IPS DF 4.7 (cell line): ENCODE data around the gene NOL4L.

Source experiments
- DNase-seq: peaks from one replicate; pipeline ENCODE4 v3.0.0-alpha.2; 2013; ENCODE audit warnings: low spot score; ENCODE audit errors: extremely low read depth

NOL4L gene

DNA sequence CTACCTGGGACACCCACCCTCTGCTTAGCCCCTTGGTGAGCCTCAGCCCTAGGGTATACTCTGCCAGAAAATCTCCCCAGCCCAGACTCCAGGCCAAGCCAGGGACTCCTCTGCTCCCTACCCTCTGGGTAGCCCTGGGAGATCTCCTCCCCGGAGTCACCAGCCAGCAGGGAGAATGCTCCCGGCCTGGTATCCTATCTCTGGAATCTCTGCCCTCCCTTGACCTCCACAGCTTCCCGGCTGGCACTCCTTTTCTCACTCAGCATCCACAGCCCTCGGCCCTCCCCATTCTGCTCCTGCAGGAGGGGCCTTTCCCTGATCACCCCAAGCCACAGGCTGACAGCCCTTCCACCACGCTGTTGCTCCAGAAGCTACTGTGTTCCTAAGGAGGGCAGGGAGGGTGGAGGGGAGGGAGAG lies 22.6 kb downstream of the NOL4L start:
- DNase-seq: no peak

DNA sequence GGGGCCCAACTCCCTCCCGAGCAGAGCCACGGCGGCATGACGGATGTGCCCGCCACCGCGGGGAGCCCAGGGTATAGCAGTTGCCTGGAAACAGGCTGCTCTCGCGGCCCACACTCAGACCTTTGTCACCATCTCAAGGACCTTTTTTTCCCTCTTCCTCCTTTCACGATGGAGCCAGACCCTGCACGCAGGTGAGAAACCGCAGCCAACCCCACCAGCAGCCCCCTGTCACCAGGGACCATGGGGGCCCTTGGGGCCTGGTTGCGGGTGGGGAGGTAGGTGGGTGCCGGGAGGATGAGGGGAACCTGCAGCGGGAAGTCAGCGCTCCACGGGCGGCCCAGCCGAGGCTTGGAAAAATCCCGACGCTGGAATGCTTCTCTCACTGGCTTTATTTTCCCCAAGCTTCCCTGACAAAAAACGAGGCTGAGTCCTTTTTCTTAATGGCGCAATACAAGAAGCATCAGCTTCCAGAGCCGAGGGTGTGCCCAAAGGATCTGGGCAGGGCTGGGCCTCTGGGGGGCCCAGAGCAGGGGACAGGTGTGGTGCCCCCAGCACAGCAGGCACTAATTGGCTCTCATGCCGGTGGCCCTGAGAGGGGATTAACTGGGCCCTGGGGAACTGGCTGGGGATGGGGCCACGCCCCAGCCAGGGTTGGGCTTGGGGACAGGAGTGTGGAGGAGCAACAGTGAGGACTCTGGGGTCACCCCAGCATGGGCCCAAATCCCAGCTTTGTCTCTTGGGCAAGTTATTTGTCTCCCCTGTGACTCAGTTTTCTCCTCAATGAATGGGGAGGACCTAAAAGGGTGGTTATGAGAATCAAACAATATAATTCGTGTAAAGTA lies 23.9 kb downstream of the NOL4L start:
- DNase-seq: no peak

DNA sequence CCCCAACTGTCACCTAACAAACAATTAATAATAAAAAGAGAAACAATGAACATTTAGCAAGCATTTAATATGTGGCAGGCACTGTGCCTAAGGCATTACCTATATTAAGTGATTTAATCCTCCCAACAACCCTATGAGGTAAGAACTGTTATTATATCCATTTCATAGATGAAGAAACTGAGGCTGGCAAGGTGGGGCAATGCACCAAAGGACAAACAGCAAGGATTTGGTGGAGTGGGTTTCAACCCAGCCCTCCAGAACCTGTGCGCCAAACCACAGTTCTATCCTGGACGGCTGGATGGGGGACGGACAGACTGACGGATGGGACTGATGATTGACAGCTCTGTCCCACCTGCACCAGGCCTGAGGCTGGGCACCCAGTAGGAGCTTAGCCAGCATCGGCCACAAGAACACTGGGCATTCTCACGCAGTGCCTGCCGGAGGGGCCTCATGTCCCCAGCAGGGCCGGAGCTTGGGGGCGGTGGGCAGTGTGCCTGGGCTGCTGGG lies 24.6 kb downstream of the NOL4L start:
- DNase-seq: no peak

DNA sequence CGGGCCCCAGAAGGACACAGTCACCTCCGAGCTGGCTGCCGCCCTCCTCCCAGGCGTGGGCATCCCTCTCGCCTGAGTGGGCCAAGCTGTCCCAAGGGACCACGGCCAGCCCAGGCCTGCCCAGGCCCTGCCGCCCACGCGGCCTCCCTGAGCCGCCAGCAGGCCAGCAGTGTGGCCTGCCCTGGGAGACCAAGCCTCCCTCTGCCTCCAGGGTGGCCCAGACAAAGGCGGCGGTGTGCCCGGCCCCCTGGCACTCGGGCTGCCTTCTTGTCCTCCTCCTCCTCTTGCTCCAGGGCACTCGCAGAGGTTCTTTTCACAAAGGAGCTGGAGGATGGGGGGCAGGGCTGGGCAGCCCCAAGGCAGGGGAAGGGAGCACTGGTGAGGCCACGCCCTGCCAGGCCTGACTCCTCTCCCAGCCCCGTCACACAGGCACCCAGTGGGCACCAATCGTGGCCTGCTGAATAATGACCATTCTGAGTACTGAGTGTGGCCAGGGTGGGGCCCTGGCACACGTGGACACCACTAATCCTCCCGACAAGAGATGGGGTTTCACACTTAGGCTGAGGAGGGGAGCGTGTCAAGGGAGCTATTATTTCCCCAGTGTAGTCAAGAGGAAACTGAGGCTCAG lies 25.3 kb downstream of the NOL4L start:
- no peak for DNase-seq

DNA sequence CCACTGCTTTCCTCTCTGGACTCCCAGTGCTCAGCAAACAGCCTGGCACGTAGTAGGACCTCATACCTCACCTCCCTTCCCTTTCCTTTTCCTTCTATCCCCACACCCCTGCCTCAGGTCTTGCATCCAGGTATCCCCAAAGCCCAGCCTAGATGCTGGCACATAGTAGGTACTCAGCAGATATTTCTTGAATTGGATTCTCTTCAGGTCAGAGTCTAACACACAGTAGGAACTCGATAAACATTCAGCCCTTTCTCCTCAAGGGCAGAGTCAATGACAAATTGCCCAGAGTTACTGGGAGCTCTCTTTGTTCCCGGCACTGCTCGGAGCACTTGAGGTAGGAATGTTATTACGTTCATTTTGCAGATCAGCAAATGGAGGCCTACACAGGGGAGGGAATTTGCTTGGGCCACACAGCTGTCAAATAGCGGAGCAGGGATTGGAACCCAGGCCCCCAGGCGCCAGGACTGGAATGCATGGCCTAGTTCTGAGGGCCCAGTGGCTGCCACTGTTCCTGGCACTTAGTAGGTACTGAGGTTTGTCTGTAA lies 25.9 kb downstream of the NOL4L start:
- no peak for DNase-seq

DNA sequence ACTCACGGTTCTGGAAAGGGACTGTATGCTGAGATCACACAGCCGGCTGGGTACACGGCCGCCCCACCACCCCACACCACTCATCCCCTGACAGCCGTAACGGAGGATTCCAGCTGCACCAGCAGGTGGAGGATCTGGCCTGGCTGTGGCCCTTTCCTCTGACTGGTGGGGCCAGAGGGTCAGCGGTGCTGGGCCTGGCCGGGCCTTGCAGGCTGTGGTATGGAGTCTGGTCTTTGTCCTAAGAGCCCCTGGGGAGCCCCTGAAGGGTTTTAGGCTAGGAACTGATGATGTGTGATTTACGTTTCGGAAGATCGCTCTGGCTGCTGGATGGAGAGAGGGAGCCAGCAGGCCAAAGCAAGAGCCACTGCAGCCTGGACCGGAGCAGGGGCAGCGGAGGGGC lies 26.6 kb downstream of the NOL4L start:
- DNase-seq: no peak

DNA sequence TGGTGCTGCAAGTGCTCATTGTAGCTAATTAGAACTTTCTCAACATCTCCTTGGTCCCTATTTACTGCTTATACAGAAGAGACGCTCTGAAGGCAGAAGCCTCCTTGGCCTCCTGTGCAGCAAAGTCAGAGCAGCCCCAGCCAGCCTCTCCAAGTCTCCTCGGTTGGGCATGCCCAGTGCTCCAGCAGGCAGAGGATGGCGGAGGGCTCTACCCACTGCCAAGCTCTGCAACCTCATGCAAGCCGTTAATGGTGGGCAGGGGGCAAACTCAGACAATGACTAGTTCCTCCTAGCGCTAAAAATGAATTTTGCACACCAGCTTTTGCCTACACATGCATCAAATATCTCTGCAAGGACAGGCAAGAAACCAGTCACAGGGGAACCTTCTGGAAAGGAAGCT lies 27.8 kb downstream of the NOL4L start:
- DNase-seq: no peak

DNA sequence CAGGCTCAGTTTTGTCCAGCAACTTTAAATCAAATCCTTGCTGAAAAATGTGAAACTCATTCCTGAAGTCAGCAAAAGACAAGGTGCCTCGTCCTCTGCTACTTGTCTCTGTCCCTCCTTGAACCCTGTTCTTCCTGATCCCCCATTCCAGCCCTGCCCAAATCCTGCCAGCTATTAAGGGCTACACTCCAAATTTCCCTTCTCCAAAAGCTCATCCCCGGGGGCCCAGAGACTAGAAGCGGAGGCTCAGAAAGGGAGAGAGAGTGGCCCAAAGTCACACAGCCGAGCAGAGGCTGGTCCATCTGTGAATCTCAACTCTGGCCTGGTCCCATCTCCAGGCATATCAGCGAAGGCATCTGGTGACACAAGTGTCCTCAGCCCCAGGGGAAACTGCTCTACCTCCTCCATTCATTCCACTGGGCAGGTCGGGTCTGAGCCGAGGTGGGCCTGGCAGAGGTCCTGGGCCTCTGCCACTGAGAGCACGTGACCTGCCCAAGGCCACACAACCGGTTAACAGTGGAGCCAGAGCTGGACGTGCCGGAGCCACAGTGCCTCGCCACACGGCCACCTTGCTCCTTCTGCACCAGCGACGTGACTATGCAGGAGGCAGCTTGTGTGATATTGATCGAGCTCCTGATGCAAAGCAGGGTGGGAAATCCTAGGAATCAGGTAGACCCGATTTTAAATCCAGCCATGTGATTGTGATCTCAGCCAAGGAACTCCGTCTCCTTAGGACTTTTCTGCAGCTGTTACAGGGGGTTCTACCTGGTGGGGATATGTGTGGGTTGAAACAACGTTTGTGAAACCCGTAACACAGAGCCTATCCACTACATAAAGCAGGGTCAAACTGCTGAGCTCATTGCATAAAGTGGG lies 28.6 kb downstream of the NOL4L start:
- no peak for DNase-seq

DNA sequence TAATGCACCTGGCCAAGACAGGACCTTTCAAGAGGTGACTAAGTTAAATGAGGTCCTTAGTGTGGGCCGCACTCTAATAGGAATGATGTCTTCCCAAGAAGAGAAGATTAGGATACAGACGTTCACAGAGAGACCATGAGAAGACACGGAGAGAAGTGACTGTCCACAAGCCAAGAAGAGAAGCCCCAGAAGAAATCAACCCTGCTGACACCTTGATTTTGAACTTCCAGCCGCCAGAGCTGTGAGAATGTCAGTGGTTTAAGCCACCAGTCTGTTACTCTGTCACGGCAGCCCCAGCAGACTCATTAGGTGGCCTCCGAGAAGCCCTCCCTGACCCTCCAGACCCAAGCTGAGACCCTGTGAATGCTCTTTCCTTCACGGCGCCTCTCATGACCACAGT lies 29.5 kb downstream of the NOL4L start:
- no peak for DNase-seq

DNA sequence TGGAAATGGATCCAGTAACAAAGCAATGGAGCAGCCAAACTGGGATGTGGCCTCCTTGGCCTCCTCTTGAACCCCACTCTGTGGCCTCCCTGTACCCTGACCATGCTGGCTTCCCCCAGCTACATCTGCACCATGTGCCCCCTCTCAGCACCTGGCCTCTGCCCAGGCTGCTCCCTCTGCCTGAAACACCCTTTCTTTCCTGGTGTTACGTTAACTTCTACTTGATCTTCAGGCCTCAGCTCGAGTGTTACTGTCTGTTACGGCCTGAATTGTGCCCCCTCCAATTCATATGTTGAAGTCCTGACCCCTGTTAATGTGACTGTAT lies 30.2 kb downstream of the NOL4L start:
- no peak for DNase-seq

DNA sequence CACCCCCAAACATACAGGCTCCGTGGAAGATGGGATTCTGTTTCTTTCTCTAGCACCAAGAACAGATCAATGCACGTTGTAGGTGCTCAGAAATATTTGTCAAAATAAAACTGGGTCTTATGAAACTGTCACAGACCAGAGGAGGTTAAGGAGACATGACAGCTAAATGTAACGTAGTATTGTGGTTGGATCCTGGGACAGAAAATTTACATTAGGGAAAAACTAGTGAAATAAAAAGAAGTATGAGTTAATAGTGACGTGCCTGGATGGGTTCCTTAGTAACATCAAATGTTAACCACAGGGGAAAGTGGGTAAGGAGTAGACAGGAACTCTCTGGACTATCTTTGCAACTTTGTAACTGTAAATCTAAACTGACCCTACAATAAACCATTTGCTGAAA lies 31.5 kb downstream of the NOL4L start:
- DNase-seq: no peak

DNA sequence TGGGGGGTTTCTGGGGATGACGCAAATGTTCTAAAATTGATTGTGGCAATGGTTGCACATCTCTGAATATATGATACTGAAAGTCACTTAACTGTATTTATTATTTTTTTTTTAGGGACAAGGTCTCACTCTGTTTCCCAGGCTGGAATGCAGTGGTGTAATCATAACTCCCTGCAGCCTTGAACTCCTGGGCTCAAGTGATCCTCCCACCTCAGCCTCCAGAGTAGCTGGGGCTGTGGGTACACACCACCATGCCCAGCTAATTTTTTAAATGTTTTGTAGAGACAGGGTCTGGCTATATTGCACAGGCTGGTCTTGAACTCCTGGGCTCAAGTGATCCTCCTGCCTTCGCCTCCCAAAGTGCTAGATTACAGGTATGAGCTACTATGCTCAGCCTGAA lies 33.4 kb downstream of the NOL4L start:
- DNase-seq: no peak

DNA sequence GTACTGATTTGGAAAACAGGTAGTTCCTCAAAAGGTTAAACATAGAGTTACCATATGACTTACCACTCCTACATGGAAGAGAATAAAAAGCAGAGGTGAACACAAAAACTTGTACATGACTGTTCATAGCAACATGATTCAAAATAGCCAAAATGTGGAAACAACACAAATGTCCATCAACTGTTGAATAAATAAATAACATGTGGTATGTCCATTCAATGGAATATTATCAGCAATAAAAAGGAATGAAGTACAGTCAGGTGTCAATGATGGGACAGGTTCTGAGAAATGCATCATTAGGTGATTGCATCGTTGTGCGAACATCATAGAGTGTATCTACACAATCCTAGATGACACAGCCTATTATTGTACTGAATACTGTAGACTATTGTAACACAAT lies 35.3 kb downstream of the NOL4L start:
- no peak for DNase-seq

DNA sequence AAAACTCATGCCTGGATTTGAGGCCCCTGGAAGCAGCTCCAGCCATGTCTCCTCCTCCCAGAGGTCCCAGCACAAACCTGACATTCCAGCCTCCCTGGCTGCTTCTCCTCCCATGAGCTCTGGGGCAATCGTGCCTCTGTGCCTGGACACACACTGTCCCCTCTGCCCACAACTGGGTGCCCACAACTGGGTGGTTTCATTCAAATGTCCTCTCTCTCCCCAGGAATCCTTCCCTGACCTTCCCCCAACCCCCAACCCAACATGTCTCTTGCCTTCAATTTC lies 37.4 kb downstream of the NOL4L start:
- no peak for DNase-seq

DNA sequence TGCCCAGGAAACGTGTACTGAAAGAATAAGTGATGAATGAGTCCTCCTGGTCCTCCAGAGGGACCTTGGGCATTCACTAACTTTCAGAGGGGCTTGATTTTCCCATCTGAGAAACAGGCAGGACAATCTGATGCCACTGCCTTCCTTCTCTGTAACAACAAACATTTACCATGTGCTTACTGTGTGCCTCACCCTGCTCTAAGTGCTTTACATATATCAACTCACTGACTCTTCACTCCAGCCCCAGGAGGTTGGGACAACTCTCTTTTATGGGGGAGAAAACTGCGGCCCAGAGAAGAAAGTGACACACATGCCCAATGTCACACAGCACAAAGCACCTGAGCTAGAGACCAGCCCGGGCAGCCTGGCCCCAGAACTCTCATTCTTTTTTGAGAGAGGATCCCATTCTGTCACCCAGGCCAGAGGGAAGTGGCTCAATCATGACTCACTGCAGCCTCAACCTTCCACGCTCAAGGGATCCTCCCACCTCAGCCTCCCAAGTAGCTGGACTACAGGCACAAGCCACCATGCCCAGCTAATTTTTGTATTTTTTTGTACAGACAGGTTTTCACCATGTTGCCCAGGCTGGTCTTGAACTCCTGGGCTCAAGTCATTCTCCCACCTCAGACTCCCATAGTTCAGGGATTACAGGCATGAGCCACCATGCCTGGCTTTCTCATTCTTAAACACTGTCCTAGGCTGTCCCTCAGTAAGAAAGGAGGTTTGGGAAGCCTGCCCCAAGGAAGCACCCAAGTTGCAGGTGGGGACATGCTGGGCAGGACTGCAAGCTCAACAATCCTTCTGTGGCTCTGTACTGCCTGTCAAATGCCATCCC lies 38.0 kb downstream of the NOL4L start:
- no peak for DNase-seq

DNA sequence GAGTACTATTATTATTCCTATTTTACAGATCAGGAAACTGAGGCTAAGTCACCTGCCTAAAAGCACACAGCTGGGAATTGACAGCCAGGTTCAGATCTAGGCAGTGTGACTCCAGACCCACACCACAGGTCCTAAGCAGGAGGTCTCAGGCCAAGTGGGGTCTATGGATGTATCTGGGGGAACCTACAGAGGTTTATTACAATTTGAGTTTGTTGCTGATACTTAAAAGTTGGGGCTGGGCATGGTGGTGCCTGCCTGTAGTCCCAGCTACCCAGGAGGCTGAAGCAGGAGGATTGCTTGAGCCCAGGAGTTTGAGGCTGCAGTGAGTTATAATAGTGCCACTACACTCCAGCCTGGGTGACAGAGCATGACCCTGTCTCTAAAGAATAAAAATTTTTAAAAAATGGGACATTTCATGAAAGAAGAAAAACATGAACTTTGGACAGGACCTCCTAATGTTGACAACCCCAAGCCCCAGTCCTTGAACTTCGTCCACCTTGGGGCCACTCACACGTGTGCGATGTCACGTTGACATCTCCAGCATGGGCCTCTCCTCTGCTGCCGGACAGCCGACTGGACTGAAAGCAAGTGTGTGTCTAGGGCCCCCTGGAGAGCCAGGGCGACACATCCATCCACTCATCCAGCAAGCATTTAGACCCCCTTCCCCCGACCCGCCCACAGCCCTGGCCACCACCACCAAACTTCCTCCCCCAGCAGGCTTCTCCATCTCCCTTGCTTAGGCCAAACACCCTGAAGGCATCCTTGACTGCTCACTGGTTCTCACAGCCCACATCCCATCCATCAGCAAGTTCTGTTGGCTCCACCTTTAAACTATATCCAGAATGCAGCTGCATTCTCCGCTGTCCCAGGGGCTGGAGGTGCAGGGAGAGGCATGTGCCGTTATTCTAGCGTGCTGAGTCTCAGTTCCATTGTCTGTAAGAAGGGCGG lies 40.0 kb downstream of the NOL4L start:
- DNase-seq: no peak

DNA sequence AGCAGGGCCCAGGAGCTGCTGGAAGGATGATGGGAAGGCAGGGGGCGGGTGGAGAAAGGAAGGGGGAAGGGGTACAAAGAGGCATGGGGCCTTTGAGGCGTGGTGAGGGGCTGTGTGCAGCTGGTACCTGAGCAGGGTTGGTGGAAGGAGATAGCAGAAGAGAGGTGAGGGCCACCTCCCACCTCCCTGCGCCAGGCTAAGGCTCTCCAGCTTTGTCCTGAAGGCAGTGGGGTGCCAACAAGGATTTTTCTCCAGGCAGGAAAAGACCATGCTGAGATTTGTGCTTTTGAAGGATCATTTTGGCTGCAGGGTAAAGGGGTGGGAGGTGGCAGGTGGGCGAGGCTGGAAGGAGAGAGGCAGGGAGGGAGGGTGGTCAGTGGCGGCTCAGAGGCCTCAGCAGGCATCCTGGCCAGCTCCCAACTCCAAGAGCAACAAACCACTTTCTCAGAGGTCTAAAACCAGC lies 40.8 kb downstream of the NOL4L start:
- DNase-seq: no peak

DNA sequence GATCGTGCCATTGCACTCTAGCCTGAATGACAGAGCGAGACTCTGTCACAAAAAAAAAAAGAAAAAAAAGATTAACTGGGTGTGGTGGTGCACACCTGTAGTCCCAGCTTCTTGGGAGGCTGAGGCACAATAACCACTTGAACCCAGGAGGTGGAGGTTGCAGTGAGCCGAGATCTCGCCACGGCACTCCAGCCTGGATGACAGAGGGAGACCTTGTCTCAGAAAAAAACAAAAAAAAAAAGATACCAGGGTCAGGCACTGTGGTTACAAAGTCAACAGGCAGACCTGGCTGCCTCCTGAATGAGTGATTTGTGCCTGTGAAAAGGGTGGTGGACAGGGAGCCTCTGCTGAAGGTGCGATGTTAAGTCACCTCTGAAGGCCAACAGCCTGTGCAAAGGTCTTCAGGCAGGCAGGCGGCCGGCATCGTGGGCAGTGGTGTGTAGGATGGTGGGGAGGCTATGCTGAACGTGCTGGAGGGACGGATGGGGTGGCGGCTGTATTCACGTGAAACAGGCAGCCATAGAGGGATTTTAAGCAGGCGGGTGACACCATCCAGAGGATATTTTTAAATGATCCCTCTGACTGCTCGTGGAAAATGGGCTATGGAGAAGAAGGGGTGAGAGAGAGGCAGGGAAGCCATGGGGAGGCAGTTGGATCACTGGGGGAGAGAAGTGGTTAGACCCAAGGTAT lies 41.4 kb downstream of the NOL4L start:
- no peak for DNase-seq

DNA sequence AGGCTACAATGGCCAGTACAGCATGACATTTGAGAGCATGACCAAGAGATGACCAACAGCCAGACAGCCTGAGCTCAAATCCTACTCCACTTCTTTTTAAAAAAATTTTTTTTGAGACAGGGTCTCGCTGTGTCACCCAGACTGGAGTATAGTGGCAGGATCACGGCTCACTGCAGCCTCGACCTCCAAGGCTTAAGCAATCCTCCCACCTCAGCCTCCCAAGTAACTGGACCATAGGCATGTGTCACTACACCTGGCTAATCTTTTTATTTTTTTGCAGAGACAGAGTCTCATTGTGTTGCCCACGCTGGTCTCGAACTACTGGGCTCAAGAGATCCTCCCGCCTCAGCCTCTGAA lies 42.9 kb downstream of the NOL4L start:
- DNase-seq: no peak
